Sigmoid colon (tissue), 4 donors: ENCODE measurements around the gene ANKS1A.

Source experiments
- POLR2AphosphoS5 ChIP-seq, 4 donors: sonication (generic); formaldehyde crosslinking; IDR thresholded peaks; one replicate each; pipeline ENCODE4 v1.6.1; 2017; ENCODE audit warnings: antibody characterized with exemption in 4 of 4
- TF ChIP-seq, protein P1 (sequence below), 4 experiments: fragments of 450-650 bp in 3 of 4; fragments of 200-600 bp in 1 of 4; IDR thresholded peaks; one replicate each; pipeline ENCODE4 v1.5.1; 2016 to 2019; ENCODE audit warnings: antibody characterized with exemption in 4 of 4, mild to moderate bottlenecking in 3 of 4, moderate library complexity in 2 of 4

DNA sequence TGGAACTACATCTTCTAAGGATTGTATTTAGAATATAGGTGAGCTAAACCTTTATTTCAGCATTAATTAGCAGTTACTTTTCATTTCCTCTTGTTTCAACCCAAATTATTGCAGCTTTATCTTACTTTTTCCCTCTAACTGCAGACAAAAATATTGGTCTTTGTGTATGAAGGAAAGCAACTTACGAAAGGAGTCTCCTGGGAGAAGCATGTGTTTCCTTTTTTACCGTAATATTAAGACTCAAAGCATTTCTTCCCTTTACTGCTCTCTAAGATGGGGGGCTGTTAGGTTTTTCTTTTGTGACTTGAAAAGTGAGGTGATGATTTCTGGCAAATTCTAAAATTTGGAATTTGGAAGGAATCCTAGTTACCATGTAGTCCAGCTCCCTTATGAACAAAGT, 141.0 kb downstream of the ANKS1A start:
- TF ChIP-seq, protein P1, sequence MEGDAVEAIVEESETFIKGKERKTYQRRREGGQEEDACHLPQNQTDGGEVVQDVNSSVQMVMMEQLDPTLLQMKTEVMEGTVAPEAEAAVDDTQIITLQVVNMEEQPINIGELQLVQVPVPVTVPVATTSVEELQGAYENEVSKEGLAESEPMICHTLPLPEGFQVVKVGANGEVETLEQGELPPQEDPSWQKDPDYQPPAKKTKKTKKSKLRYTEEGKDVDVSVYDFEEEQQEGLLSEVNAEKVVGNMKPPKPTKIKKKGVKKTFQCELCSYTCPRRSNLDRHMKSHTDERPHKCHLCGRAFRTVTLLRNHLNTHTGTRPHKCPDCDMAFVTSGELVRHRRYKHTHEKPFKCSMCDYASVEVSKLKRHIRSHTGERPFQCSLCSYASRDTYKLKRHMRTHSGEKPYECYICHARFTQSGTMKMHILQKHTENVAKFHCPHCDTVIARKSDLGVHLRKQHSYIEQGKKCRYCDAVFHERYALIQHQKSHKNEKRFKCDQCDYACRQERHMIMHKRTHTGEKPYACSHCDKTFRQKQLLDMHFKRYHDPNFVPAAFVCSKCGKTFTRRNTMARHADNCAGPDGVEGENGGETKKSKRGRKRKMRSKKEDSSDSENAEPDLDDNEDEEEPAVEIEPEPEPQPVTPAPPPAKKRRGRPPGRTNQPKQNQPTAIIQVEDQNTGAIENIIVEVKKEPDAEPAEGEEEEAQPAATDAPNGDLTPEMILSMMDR (IDR thresholded peaks at IDR 0.05): no peak
- no peak for TF ChIP-seq POLR2AphosphoS5 (IDR thresholded peaks at IDR 0.05)
